Stimulated activated CD8-positive, alpha-beta memory T cell treated with anti-CD3 and anti-CD28 coated beads, Interleukin-4, amount 100 ng/mL, for 1 hour (primary cell): ENCODE data around the gene AAK1.

Experiments
- DNase-seq, 2 donors: peaks; one replicate each; pipeline ENCODE4 v3.0.0-alpha.2; 2020; ENCODE audit warnings: low read depth in 2 of 2, low spot score in 1 of 2

The AAK1 gene

DNA sequence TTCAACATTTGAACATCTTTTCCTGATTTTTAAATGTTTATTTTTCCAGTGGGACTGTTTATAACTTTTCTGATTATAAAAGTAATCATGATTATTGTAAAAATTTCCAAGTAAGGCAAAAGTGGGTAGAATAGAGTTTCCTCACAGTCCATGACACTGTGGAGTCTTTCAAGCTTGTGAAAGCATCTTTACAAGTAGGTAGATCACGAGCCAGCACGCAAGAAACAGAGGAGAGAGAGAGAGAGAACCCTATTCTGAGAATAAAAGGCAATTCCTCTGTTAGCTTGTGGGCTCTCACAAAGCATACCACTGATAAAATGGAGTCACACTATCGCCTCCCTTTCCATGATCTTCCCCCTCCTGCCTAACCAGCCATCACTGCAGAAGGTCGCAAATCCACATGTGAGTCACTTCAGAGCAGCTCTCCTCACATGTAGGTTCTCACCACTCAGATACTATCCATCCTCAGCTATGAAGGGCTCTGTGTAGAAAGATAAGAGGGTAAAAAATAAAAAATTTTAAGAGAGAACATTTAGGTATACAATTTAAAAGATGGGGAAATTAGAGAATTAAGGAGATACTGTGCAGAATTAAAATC lies 40.3 kb downstream of the AAK1 start:
- DNase-seq: no peak

DNA sequence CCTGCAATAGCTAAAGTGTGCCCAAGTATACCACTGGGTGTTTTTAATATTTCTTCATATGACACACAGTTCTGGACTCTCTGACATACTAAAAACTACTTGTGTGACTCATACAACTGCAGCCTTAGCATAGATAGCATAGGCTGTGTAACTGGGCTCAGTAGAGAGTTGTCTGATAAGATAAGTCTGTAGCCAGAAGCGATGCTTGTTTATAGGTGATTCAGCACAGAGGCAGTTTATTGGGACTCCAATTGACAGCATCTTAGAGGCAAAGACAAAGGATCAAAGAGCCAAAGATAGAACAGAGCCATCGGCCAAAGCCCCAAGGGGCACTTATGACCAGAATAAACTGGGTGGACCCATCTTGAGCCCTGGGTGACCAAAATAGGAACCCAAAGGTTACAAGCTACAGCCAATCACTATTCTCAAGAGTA lies 42.3 kb downstream of the AAK1 start:
- no peak for DNase-seq

- no peak for DNase-seq
Measured at GRCh38 chr2:69600425-69600824, 43.1 kb downstream of the AAK1 start.

- DNase-seq: no peak
Measured at GRCh38 chr2:69597843-69598610, 45.5 kb downstream of the AAK1 start.

- DNase-seq: no peak
Measured at GRCh38 chr2:69597105-69597504, 46.4 kb downstream of the AAK1 start.

- DNase-seq: no peak
Measured at GRCh38 chr2:69594341-69594740, 49.2 kb downstream of the AAK1 start.

- no peak for DNase-seq
Measured at GRCh38 chr2:69592511-69592910, 51.0 kb downstream of the AAK1 start.

- DNase-seq: no peak
Measured at GRCh38 chr2:69589973-69590652, 53.4 kb downstream of the AAK1 start.

DNA sequence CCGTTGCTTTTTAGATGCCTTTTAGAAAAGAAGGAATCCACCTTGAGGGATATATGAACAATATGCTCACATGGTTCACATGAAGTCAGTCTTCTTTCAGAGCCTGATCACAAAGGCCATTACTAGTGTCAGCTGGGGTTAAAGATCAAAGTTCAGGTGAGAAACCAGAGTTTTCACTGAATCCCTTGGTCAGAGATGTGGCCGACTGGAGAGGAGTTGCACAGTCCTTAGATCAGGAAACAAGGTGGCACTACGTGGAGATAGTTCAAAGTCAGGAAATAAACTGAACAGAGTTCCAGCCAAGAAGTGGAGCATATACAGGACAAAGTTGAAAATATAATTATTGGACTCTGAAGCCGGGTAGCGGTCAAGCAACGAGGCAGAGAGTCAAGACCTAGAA lies 54.6 kb downstream of the AAK1 start:
- DNase-seq: no peak

DNA sequence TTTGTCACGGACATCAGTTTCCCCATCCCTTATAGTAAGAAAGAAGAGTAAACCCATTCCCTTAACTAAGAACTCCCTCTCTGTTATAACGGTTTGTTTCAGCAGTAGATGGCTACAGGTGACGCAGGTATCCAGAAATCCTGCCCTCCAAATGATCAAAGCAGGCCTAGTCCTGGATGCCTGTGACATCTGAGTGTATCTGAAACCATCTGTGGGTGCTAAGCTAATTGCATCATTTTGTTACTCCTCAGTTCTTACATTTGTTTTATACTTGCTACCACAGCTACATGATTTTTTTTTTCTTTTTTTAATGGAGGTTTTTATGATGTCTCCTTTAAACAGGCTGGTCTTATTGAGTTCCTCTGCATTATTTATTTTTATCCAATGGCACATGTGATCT lies 55.1 kb downstream of the AAK1 start:
- no peak for DNase-seq

GRCh38 chr2:69585855-69586555 lies 57.5 kb downstream of the AAK1 start:
- no peak for DNase-seq

- DNase-seq: no peak
Measured at GRCh38 chr2:69584127-69584889, 59.2 kb downstream of the AAK1 start.

GRCh38 chr2:69583321-69583833 lies 60.2 kb downstream of the AAK1 start:
- no peak for DNase-seq

- no peak for DNase-seq
Measured at GRCh38 chr2:69582582-69583176, 60.9 kb downstream of the AAK1 start.

GRCh38 chr2:69581774-69582581 lies 61.6 kb downstream of the AAK1 start:
- DNase-seq: no peak

DNA sequence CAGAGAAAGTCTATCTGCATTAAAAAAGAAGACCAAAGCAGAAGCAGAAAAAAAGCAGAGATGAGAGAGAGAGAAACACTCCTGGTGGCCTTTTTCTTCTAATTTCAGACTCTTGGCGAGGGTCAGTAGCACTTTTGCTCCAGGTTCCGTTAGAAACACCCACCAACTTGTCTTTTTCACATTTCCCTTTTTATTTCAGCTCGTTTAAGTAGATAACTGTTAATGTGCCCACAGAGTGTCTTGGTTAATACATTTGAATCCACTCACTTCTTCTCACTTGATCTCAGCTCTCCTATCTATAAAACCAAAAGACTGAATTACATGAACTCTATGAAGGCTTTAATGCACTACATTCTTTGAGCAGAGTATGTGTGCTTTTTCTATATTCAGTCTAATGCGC lies 63.1 kb downstream of the AAK1 start:
- no peak for DNase-seq

DNA sequence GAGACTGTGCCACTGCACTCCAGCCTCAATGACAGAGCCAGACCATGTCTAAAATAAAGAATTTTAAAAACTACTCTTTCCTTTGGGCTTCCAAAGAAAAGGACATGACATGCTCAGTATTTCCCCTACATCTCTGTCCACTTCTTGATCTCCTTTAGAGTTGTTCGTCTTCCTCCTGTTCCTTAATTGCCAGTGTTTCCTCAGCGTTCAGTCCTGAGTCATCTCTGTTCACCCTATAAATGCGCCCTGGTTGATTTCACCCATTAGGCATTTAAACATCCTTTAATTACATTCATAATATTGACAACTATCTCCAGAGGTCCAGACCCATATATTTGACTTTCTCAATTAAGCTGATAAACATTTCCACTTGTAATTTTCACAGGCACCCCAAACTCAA lies 64.0 kb downstream of the AAK1 start:
- no peak for DNase-seq

GRCh38 chr2:69578198-69578540 lies 65.4 kb downstream of the AAK1 start:
- no peak for DNase-seq

- no peak for DNase-seq
Measured at GRCh38 chr2:69577467-69578197, 65.9 kb downstream of the AAK1 start.
